NCI-H748 treated with DMSO at 0.1 percent for 48 hours (cell line): ENCODE data around the gene C5AR1.
"Not testable (repeated sequence)": the region's sequence is repeated elsewhere in the genome, so short reads cannot be mapped to it uniquely, and the experiment has no call there.

ENCODE experiments used
- DNase-seq: peaks from one replicate; lab custom pipeline; 2025; lab: John Stamatoyannopoulos, UW

C5AR1 gene

GRCh38 chr19:47331931-47332547 lies 22.4 kb downstream of the C5AR1 start, which contains the start of gene C5AR2:
Gene C5AR2, plus strand, starts transcription at chr19:47332175. Its CDS starts 8,625 bp downstream, at chr19:47340800.
- DNase-seq, result no peak

- DNase-seq, result not testable (repeated sequence)
These were observed 27.4 kb downstream of the C5AR1 start for GRCh38 chr19:47336765-47337718.

GRCh38 chr19:47339196-47339880 lies 29.7 kb downstream of the C5AR1 start:
- DNase-seq, result no peak

- no peak for DNase-seq
These were observed 31.0 kb downstream of the C5AR1 start for GRCh38 chr19:47340477-47341208.

- DNase-seq, result no peak
These were observed 32.1 kb downstream of the C5AR1 start for GRCh38 chr19:47341734-47342133.

- DNase-seq, result no peak
These were observed 33.6 kb downstream of the C5AR1 start for GRCh38 chr19:47343194-47343802.

GRCh38 chr19:47344425-47344824 lies 34.8 kb downstream of the C5AR1 start:
- DNase-seq, result no peak

GRCh38 chr19:47346024-47346423 lies 36.4 kb downstream of the C5AR1 start:
- DNase-seq, result not testable (repeated sequence)

- DNase-seq, result peak; percentile 99
These were observed 39.4 kb downstream of the C5AR1 start, which contains the start of gene DHX34 for GRCh38 chr19:47348819-47349795. Gene DHX34, plus strand, starts transcription at chr19:47349315. Its CDS starts 3,716 bp downstream, at chr19:47353031.

- no peak for DNase-seq
These were observed 41.0 kb downstream of the C5AR1 start for GRCh38 chr19:47350630-47351029.

GRCh38 chr19:47351548-47351947 lies 41.9 kb downstream of the C5AR1 start:
- no peak for DNase-seq

GRCh38 chr19:47352095-47352494 lies 42.4 kb downstream of the C5AR1 start:
- no peak for DNase-seq

GRCh38 chr19:47353307-47353712 lies 43.6 kb downstream of the C5AR1 start:
- no peak for DNase-seq

GRCh38 chr19:47356900-47357299 lies 47.2 kb downstream of the C5AR1 start:
- no peak for DNase-seq

- DNase-seq, result no peak
These were observed 48.4 kb downstream of the C5AR1 start for GRCh38 chr19:47357788-47358680.

GRCh38 chr19:47358936-47359335 lies 49.3 kb downstream of the C5AR1 start:
- no peak for DNase-seq

- DNase-seq, result no peak
These were observed 52.7 kb downstream of the C5AR1 start for GRCh38 chr19:47362321-47362720.

GRCh38 chr19:47363758-47364531 lies 54.3 kb downstream of the C5AR1 start:
- no peak for DNase-seq
